ENCODE data around the gene BRCA1.

BRCA1 gene

GRCh38 chr17:43125133-43125966 lies at the start of gene BRCA1:
BRCA1 (minus strand) TSS chr17:43125364; CDS start chr17:43124096, 1,268 bp downstream.
- TF ChIP-seq CTCF (IDR thresholded peaks at IDR 0.05; ENCODE audit: low read length) (no peak), EZH2phosphoT487 (IDR thresholded peaks at IDR 0.05; ENCODE audit: low read length) (no peak), EZH2 (optimal IDR thresholded peaks at IDR 0.05; ENCODE audit: low read depth, low read length) (no peak)
- H3F3A ChIP-seq (ENCODE audit: insufficient read depth, low read length): no peaks in the 10 kb centered on the region
- peaks cover 9% of the 10 kb centered on the region for H3K4me1 ChIP-seq (ENCODE audit: low read length)
- H3K79me2 ChIP-seq (ENCODE audit: low read length): peaks cover 31% of the 10 kb centered on the region
- H3K9ac ChIP-seq (ENCODE audit: low read length): peak within 1 kb of the TSS; percentile 92
- H3K4me3 ChIP-seq (ENCODE audit: low read length): peak within 1 kb of the TSS; percentile 88
- peak within 1 kb of the TSS; percentile 72 for H3K27ac ChIP-seq (ENCODE audit: low read length)
- no peaks in the 10 kb centered on the region for H3K36me3 ChIP-seq (replicated peaks; ENCODE audit: insufficient read depth, low read length)
- peak within 1 kb of the TSS; percentile 74 for H2AFZ ChIP-seq (ENCODE audit: low read length)
- H3K4me2 ChIP-seq (ENCODE audit: low read depth, low read length): peak within 1 kb of the TSS; percentile 72
- H4K20me1 ChIP-seq (ENCODE audit: insufficient read depth, low read length): no peaks in the 10 kb centered on the region
- no peaks in the 10 kb centered on the region for H3K9me3 ChIP-seq (replicated peaks; ENCODE audit: insufficient read depth, low read length)
- peak; percentile 99 for DNase-seq
- H3K27me3 ChIP-seq (replicated peaks; ENCODE audit: insufficient read depth, low read length): no peaks in the 10 kb centered on the region
- H3K9me2 ChIP-seq (replicated peaks; ENCODE audit: insufficient read depth, low read length): no peaks in the 10 kb centered on the region

GRCh38 chr17:43171586-43172487 lies 46.7 kb upstream of the BRCA1 start:
- H3K27ac ChIP-seq (ENCODE audit: low read length): peak overlapping the region; percentile 95
- H3K9ac ChIP-seq (ENCODE audit: low read length): peak overlapping the region; percentile 89
- peak overlapping the region; percentile 58 for H2AFZ ChIP-seq (ENCODE audit: low read length)
- TF ChIP-seq EZH2 (optimal IDR thresholded peaks at IDR 0.05; ENCODE audit: low read depth, low read length) (no peak), EZH2phosphoT487 (IDR thresholded peaks at IDR 0.05; ENCODE audit: low read length) (no peak), CTCF (IDR thresholded peaks at IDR 0.05; ENCODE audit: low read length) (no peak)
- H3F3A ChIP-seq (ENCODE audit: insufficient read depth, low read length): peaks cover 22% of the 10 kb centered on the region; the same call in 1 of the 2 replicates
- no peaks in the 10 kb centered on the region for H3K9me3 ChIP-seq (replicated peaks; ENCODE audit: insufficient read depth, low read length)
- peaks cover 21% of the 10 kb centered on the region for H3K4me1 ChIP-seq (ENCODE audit: low read length)
- H3K79me2 ChIP-seq (ENCODE audit: low read length): peaks cover 64% of the 10 kb centered on the region
- H3K36me3 ChIP-seq (replicated peaks; ENCODE audit: insufficient read depth, low read length): no peaks in the 10 kb centered on the region
- no peaks in the 10 kb centered on the region for H4K20me1 ChIP-seq (ENCODE audit: insufficient read depth, low read length)
- H3K9me2 ChIP-seq (replicated peaks; ENCODE audit: insufficient read depth, low read length): no peaks in the 10 kb centered on the region
- H3K4me2 ChIP-seq (ENCODE audit: low read depth, low read length): peak overlapping the region; percentile 81
- DNase-seq: peak; percentile 11
- no peaks in the 10 kb centered on the region for H3K27me3 ChIP-seq (replicated peaks; ENCODE audit: insufficient read depth, low read length)
- peak overlapping the region; percentile 83 for H3K4me3 ChIP-seq (ENCODE audit: low read length)

GRCh38 chr17:43170766-43171585 lies 45.8 kb upstream of the BRCA1 start, which contains the start of gene NBR1:
NBR1 (plus strand) TSS chr17:43171214; CDS start chr17:43175800, 4,586 bp downstream.
- peak within 1 kb of the TSS; percentile 95 for H3K27ac ChIP-seq (ENCODE audit: low read length)
- H3K27me3 ChIP-seq (replicated peaks; ENCODE audit: insufficient read depth, low read length): no peaks in the 10 kb centered on the region
- no peaks in the 10 kb centered on the region for H4K20me1 ChIP-seq (ENCODE audit: insufficient read depth, low read length)
- peak; percentile 96 for DNase-seq
- peaks cover 15% of the 10 kb centered on the region for H3K4me1 ChIP-seq (ENCODE audit: low read length)
- peaks cover 18% of the 10 kb centered on the region; the same call in 1 of the 2 replicates for H3F3A ChIP-seq (ENCODE audit: insufficient read depth, low read length)
- peak within 1 kb of the TSS; percentile 70 for H2AFZ ChIP-seq (ENCODE audit: low read length)
- peak within 1 kb of the TSS; percentile 89 for H3K9ac ChIP-seq (ENCODE audit: low read length)
- no peaks in the 10 kb centered on the region for H3K36me3 ChIP-seq (replicated peaks; ENCODE audit: insufficient read depth, low read length)
- TF ChIP-seq EZH2phosphoT487 (IDR thresholded peaks at IDR 0.05; ENCODE audit: low read length) (no peak), CTCF (IDR thresholded peaks at IDR 0.05; ENCODE audit: low read length) (no peak; the same call in 1 of the 2 replicates), EZH2 (optimal IDR thresholded peaks at IDR 0.05; ENCODE audit: low read depth, low read length) (no peak)
- H3K9me3 ChIP-seq (replicated peaks; ENCODE audit: insufficient read depth, low read length): no peaks in the 10 kb centered on the region
- peak within 1 kb of the TSS; percentile 81 for H3K4me2 ChIP-seq (ENCODE audit: low read depth, low read length)
- no peaks in the 10 kb centered on the region for H3K9me2 ChIP-seq (replicated peaks; ENCODE audit: insufficient read depth, low read length)
- peak within 1 kb of the TSS; percentile 83 for H3K4me3 ChIP-seq (ENCODE audit: low read length)
- peaks cover 63% of the 10 kb centered on the region for H3K79me2 ChIP-seq (ENCODE audit: low read length)
